D721Med (cell line): Measurements from ENCODE around the gene LHFPL6.

ENCODE experiments used
- DNase-seq: peaks from one replicate; pipeline ENCODE4 v3.0.0; 2011; ENCODE audit warnings: low spot score; ENCODE audit not compliant: insufficient read length
- FAIRE-seq: peaks from 2 replicates; lab custom pipeline; 2011; peaks lifted over from hg19 to GRCh38; lab: Jason Lieb, UNC
- CTCF ChIP-seq: IDR thresholded peaks from 2 replicates; pipeline ENCODE4 v1.5.1; 2012; ENCODE audit warnings: mild to moderate bottlenecking, control low read depth; ENCODE audit not compliant: insufficient read depth; ENCODE audit errors: missing control alignments

LHFPL6 gene

GRCh38 chr13:39451860-39452301 lies 151.1 kb downstream of the LHFPL6 start:
- TF ChIP-seq CTCF, result no peak
- FAIRE-seq, result no peak
- DNase-seq, result no peak

- FAIRE-seq (peak; percentile 21), DNase-seq (no peak)
- TF ChIP-seq CTCF, result no peak
These were observed 151.7 kb downstream of the LHFPL6 start for GRCh38 chr13:39451301-39451700.

GRCh38 chr13:39450176-39450575 lies 152.8 kb downstream of the LHFPL6 start:
- DNase-seq, result no peak
- no peak for FAIRE-seq
- TF ChIP-seq CTCF, result no peak

GRCh38 chr13:39448834-39449233 lies 154.2 kb downstream of the LHFPL6 start:
- DNase-seq, result no peak
- no peak for FAIRE-seq
- TF ChIP-seq CTCF, result no peak

- FAIRE-seq, result no peak
- DNase-seq, result no peak
- TF ChIP-seq CTCF, result no peak
These were observed 156.1 kb downstream of the LHFPL6 start for GRCh38 chr13:39446865-39447264.

- FAIRE-seq, result no peak
- no peak for DNase-seq
- TF ChIP-seq CTCF, result no peak
These were observed 158.1 kb downstream of the LHFPL6 start for GRCh38 chr13:39444866-39445265.

- TF ChIP-seq CTCF, result no peak
- FAIRE-seq, result no peak
These were observed 169.3 kb downstream of the LHFPL6 start for GRCh38 chr13:39433651-39434050.

More at GRCh38 chr13:39433651-39434050, 169.3 kb downstream of the LHFPL6 start:
- DNase-seq, result no peak
